HG02763 (cell line): ENCODE data around the gene SERP2.

Source experiments
- ATAC-seq: cut with Tn5 transposase; IDR thresholded peaks from one replicate; pipeline ENCODE4 v1.9.1; 2021; ENCODE audit warnings: mild to moderate bottlenecking, moderate library complexity; ENCODE audit not compliant: unreplicated experiment

The SERP2 gene

DNA sequence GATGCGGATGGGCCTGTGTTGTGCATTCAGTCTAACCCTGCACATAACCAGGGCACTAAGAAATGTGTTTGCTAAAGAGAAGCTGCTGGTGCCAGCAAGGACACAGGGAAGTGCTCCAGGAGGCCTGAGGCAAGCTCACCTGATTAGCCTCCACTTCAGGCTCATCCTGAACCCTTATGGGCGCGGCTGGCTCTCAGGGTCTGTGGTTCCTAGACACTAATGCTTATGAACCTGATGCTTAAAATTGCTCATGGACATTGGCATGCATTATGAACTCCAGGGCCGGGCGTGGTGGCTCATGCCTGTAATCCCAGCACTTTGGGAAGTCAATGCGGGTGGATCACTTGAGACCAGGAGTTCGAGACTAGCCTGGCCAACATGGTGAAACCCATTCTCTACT is 34.3 kb downstream of the SERP2 start:
- no peak for ATAC-seq

GRCh38 chr13:44409595-44409994 is 36.0 kb downstream of the SERP2 start:
- ATAC-seq, result no peak

DNA sequence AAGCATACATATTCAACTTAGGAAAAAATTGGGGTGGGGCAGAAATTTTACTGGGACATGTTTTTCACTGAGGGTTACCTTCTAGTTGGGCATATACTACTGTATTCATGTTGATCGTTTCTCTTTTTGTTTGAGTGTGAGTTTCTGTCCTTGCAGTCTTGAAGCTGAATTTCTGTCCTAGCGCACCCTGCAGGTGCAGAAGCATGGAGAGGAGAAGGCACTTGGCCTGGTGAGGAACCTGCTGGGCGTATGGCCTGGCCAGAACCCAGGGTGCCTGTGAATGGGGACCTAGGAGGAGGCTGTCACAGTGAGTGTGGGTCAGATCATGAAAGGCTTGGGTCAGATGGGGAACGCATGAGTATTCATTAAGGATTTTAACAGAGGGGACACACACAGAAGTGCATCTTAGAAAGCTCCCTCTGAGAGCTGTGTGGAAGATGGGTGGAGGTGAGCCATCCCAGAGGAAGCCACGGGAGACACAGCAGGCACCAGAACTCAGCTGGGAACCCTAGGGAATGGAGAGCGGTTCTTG is 36.8 kb downstream of the SERP2 start:
- no peak for ATAC-seq

DNA sequence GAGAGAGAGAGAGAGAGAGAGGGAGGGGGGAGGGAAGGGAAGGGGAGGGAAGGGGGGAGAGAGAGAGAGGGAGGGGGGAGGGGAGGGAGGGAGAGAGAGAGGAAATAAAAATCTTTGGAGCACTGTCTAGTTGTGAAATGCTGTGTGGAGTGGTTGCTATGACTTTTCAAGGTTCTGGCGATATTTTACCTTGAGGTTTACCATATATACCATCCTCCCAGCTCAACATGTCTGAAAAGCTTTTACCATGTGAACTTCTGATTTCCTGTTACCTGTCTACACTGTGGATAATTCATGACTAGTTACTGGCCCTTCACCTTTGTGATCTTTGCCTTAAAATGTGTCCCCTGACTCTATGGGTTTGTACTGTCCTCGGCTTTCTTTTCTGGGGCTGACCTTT is 38.2 kb downstream of the SERP2 start:
- no peak for ATAC-seq

DNA sequence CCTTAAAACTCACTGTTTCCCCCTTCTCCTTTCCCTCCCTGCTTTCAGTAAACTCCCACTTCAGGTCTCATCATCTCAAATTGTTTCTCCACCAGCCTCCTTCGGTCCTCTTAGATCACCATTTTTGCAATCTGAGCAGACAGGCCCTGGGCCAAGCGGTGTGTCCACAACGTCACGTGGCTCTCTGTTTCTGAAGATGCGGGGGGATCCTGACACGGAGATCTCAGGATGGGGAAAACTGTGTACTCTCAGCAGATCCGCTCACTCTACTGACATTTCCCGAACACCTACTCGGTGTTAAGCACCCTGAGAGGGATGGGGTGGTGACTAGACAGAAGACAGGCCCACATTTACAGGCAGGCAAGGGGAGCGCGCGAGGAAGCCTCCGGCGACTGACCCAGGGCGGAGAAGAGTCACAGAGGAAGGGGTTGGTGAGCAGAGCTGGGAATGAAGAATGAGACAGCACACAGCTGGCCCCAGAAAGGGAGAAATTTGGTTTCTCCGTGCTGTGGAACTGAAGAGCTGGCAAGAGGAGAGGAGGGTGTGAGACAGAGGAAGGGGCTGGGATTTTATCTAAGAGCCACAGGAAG is 38.8 kb downstream of the SERP2 start:
- ATAC-seq, result no peak

- no peak for ATAC-seq
Observed at GRCh38 chr13:44413095-44413494, 39.5 kb downstream of the SERP2 start.

DNA sequence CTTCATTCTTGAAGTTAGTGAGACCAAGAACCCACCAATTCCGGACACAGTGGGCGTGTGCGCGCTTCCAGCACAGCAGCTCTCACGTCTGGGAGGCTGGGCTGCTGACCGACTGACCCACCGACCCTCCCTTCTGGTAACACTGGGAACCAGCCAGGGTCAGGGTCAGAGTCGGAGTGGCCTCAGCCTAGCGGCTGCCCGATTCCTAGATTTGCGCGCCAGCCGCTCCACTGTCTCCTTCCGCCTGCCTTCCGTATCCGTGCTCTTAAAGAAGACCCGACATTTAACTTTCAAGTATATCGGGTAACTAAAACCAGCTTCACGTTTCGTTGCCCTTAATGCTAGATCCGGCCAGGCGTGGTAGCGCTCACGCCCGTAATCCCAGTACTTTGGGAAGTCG is 41.1 kb downstream of the SERP2 start:
- no peak for ATAC-seq

GRCh38 chr13:44415815-44416214 is 42.2 kb downstream of the SERP2 start:
- no peak for ATAC-seq

DNA sequence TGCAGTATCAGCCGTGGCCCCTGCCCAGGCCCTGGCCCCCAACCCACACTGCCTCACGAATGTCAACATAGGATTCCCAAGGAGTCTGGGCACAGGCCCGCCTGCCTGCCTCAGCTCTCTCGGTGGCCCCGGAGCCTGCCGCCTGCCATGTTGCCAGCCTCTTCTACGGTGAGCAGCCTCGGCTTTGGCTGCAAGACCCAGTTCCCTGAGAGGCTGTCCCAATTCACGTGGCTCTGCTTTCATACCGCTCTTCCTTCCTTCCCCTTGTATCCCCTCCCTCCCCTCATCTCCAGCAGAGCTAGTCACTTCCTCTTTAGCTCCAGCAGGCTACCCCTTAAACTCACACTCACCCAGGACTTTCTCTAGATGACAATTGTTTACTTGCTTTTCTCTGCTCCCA is 42.7 kb downstream of the SERP2 start:
- no peak for ATAC-seq

- no peak for ATAC-seq
Observed at GRCh38 chr13:44416744-44417143, 43.1 kb downstream of the SERP2 start.

DNA sequence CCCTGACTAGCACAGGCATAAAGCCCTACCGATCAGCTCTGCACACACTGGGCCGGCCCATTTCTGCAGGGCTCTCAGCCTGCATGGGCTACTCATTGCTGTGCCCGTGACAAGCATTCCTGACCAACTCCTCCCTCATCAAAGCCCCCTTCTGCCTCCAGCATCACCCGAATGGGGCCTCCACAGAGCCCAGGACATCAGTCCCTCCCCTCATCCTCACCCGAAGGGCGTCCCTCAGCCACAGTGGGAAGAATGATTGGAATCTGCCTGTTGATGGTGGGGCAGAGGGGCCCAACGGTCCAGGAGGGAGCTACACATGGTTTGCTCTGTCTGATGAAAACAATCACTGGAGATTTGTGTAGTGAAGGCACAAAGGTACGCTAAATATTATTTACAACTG is 43.8 kb downstream of the SERP2 start:
- ATAC-seq, result no peak

DNA sequence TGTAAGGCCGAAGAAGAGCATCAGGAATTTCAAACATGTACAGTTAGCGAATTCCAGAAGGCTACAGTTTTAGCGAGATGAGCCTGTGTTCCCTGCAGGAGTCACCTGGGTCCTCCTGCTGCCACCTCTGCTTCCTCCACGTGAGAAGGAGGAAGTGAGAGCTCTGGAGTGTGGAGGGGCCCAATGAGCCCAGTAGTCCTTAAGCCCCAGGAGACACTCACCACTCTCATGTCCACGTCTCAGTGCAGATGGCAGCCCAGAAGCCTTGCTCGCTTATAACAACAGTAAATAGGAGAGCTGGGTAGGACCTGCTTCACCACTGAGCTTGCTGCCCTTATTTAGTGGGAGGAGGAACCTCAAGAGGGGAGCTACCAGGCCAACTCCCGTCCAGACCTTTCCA is 44.3 kb downstream of the SERP2 start:
- no peak for ATAC-seq

DNA sequence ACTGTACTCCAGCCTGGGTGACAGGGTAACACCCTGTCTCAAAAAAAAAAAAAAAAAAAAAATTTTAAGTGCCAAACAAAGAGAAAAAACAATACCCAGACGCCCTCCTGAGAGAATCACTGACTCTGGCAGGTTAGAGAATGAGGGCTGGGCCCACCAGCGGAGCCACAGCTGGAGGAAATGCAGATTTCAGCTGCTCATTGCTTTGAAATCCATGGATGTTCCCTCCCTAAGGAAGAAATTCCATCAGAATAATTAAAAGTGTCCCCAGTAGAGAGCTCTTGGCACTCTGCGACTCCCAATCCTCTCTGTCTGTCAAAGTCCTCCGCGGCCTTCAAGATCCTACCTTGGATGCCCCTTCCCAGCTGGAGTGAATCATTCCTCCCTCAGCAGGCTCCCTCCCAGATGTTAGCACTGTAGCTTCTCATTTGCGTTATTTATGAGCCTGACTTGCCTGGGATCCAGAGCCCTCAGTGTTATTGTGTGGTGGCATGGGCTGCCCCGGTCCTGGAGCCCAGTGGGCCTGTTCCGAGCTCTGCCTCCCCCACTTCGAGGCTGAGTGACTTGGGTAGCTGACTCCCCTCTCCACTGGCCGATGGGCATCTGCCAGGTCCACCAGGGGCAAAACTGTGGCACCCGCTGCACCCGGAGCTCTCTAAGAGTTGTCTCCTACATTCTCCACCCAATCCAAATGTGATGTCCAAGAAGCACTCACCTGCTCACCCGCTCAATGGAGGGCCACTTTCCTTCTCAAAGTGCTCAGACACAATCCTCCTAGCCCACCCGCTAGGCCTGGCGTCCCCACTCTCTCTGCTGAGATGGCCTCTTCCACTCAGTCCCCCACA is 47.0 kb downstream of the SERP2 start:
- ATAC-seq, result no peak

- ATAC-seq, result no peak
Observed at GRCh38 chr13:44421853-44422525, 48.4 kb downstream of the SERP2 start.

GRCh38 chr13:44422755-44423643 is 49.4 kb downstream of the SERP2 start:
- ATAC-seq, result no peak

DNA sequence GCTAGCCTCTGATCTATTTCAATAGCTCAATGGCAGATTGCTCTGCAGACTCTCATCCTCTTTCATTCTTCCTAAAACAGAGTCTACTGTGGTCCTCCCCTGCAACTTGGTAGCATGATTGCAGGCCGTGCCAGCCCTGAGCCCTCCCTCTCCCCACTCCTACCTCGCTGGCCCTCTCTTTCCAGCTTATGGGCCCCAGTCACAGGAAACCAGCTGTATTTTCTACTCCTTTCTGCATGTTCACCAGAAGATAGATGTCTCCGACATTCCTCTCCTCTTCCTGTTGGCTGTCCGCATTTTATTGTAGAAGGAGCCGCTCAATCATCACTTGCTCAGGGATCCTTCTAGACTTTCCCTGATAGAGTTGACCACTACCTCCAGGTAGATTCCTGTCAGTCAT is 50.2 kb downstream of the SERP2 start:
- ATAC-seq, result no peak

DNA sequence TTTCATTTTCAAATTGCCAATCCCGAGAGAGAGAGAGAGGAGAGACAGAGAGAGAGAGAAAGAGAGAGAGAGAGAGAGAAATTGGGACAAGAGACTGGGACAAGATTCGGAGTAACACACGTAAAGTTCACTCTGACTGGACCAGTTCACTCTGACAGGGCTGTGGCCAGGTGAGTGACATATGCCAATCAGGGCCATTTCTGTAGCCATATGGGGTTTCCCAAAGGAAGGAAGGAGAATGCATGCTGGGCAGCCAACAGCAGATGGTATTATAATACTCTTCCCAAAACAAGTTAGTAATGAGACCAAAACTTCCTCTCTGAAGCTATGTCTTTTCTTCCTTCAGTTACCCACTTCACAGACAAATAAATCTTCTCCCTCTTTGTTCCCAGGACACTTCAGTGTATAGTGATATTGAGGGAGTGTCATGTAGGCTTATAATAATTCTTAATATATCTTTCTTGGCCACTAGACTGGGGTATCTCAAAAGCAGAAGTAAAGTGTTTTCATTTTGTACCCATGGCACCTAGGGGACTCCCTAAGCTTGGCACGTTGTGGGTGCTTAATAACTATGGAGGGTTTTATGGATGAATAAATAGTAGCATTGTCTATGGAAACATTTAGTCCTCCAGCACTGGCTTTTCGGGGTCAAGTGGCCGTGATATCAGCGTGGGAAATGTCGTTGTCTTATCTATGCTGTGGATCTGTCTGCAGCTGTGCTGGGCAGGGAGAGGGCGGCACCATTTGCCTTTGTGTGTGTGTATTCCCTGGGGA is 51.6 kb downstream of the SERP2 start:
- no peak for ATAC-seq

DNA sequence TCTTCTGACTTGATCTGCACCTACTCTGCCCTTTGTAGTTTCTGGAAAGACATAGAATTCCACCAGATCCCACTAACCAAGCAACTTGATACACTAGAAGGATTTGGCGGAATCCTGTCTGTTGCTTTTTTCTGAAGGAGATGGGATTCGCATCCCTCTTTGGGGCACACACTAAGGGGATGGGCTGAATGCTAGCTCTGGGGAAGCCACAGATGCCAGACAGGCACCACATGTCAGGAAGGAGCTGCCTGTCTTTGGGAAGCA is 52.1 kb downstream of the SERP2 start:
- no peak for ATAC-seq

DNA sequence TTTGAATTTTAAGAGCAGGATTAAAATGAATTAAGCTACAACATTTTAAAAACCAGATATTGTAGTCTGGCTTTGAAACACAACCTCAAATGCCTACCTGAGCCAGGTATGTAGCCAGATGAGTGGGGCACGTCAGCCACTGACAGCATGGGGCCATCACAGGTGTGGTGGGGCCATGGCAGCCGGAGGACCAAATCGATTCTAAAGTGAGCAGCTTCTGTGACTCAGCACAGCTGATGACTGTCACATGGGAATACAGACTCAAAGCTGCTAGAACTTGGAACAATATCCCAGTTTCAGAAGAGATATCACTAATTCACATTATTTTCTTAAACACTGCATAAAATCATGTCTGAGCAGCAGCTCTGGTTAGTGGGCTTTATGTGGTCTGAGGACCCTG is 52.8 kb downstream of the SERP2 start:
- no peak for ATAC-seq

DNA sequence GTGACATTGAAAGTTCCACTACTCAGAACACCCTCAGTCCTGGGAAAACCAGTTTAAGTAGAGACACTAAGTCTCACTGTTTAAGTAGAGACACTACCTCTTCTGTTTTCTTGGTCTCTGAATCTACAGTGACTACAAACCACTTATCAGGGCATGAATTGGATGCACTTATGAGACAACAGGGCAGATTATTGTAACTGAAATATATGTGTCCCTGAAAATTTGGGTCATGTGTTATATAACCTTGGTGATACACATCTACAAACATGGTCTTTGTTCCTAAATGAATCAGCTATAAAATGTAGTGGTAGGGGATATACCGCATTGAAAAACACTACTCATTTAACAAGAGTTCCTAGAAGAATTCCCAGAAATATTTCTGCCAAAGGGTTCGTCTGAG is 55.7 kb downstream of the SERP2 start:
- ATAC-seq, result no peak
